Fibroblast of mammary gland (primary cell): Measurements from ENCODE around the gene GTPBP3.
"Not testable (repeated sequence)": the region's sequence is repeated elsewhere in the genome, so short reads cannot be mapped to it uniquely, and the experiment has no call there.

ENCODE experiments used
- DNase-seq: peaks from one replicate; pipeline ENCODE4 v3.0.0-alpha.2; 2010; ENCODE audit warnings: low read depth
- H3K4me3 ChIP-seq: 2 replicates; pipeline ENCODE4 v1.5.1; 2011; ENCODE audit warnings: low read depth, mild to moderate bottlenecking, low read length, moderate library complexity; ENCODE audit not compliant: control insufficient read depth
- TF ChIP-seq, protein P1 (sequence below): conservative IDR thresholded peaks from 2 replicates; pipeline ENCODE4 v1.5.1; 2011; ENCODE audit warnings: low read depth, low read length, inconsistent platforms; ENCODE audit not compliant: control insufficient read depth, insufficient read depth

The GTPBP3 gene, protein sequence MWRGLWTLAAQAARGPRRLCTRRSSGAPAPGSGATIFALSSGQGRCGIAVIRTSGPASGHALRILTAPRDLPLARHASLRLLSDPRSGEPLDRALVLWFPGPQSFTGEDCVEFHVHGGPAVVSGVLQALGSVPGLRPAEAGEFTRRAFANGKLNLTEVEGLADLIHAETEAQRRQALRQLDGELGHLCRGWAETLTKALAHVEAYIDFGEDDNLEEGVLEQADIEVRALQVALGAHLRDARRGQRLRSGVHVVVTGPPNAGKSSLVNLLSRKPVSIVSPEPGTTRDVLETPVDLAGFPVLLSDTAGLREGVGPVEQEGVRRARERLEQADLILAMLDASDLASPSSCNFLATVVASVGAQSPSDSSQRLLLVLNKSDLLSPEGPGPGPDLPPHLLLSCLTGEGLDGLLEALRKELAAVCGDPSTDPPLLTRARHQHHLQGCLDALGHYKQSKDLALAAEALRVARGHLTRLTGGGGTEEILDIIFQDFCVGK

DNA sequence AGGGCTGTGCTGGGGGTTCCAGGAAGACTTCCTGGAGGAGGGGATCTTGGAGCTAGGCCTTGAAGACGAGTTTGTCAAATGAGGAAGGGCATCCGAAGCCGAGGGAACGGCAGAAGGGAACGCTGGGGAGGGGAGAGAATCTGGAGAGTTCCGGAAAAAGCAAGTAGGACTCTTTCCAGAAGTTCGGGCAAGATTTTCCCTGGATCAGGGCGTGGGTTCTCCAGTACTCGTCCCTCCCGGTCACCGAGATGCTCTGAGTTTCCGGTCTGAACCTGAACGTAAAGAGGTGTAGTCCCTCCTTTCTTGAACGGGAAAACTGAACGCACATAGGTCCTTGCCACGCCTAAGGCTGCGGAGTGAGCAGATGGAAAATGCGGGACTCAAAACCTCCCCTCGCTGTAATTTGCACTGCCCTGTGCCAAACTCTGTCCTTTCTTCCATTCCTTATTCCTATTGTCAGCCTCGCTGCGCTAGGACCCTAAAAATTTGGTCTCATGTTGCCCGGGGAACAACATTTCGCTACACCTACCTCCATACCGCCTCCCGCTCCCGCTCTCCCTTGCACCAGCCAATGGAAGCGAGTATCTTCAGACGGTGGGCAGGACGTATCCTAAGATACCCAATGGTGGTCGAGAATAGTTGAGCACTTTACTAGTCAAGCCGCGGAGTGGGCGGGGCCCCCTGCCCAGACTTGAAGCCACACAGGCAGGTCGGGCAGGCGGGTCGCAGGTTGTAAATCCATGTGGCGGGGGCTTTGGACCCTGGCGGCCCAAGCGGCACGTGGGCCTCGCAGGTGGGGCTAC, at the start of gene GTPBP3:
GTPBP3 (plus strand) TSS at position 682 of the 803 bp plus-strand sequence; CDS start at position 741, 59 bp downstream.
- DNase-seq, result peak; percentile 98
- H3K4me3 ChIP-seq, result peak within 1 kb of the TSS; percentile 95
- TF ChIP-seq, protein P1, sequence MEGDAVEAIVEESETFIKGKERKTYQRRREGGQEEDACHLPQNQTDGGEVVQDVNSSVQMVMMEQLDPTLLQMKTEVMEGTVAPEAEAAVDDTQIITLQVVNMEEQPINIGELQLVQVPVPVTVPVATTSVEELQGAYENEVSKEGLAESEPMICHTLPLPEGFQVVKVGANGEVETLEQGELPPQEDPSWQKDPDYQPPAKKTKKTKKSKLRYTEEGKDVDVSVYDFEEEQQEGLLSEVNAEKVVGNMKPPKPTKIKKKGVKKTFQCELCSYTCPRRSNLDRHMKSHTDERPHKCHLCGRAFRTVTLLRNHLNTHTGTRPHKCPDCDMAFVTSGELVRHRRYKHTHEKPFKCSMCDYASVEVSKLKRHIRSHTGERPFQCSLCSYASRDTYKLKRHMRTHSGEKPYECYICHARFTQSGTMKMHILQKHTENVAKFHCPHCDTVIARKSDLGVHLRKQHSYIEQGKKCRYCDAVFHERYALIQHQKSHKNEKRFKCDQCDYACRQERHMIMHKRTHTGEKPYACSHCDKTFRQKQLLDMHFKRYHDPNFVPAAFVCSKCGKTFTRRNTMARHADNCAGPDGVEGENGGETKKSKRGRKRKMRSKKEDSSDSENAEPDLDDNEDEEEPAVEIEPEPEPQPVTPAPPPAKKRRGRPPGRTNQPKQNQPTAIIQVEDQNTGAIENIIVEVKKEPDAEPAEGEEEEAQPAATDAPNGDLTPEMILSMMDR, result no peak

DNA sequence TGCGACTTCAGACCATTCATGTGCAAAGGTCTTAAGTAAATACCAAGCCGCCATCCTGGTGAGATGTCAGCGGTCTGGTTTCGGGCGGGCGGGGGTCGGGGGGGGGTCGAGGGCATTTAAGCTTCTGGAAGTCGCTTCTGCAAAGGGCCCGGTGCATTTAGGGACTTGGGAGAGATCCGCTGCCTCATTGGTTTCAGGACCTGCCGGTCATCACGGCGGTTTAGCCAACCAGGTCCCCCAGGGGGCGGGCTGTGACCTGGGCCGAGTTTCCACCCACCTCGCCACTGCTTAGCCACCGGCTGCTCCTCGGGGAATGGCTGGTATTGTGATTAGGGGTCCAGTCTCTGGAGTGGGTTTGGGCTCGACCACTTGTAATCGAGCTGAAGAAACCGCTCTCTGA, 47.9 kb upstream of the GTPBP3 start:
- TF ChIP-seq, protein P1, result no peak
- no peak overlapping the region for H3K4me3 ChIP-seq
- peak; percentile 93 for DNase-seq

DNA sequence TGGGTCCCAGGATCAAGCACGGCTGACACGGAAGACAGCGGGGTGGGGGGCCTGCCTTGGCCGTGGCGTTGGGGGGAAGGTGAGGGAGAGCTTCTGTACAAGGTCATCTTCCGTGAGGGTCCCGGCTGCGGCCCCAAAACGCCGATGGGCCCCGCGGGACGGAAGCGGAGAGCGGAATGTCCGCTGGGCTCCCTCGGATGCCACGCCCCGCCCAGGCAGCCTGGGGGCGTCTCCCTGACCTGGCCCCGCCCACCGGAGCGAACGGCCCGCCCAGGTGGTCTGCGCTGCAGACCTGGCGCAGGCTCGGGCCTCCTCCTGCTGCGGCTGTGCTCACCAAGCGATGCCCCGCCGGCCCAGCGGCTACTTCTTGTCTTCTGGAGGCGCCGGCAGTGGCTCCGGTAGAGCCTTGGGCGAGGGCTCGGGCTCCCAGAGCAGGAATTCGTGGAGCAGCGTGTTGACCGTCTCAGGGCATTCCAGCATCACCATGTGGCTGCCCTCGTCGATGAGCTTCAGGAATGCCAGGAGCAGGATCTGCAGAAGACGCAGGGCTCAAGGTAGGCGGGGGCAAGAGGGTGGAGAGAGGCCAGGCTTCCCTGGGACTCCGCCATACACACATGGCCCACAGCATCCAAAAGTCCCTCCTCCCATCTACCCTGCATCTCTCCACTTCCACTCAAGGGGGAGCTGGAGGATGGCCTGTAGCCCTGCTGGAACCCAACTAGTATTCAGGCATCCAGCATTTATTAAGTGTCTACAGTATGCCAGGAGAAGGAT, 44.9 kb upstream of the GTPBP3 start:
- H3K4me3 ChIP-seq, result peak overlapping the region; percentile 69

DNA sequence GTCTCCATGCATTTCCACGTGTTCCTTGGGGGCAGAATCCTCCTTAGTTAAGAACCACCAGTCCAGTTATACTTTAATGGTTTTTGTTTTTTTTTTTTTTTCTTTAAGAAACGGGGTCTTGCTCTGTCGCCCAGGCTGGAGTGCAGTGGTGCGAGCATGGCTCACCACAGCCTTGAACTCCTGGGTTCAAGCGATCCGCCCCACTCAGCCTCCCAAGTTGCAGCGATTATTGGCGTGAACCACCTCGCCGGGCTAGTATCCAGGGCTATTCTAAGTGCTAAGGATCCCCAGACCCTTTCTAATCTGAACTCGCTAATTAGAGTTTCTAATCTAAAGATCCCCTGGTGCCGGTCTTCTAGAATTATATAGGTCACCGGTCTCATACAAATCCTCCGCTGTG, 43.7 kb upstream of the GTPBP3 start:
- DNase-seq, result no peak
- TF ChIP-seq, protein P1, result no peak
- no peak overlapping the region for H3K4me3 ChIP-seq

More for the DNA sequence above, 44.9 kb upstream of the GTPBP3 start:
- TF ChIP-seq, protein P1, result peak; percentile 88
- DNase-seq, result peak; percentile 91

DNA sequence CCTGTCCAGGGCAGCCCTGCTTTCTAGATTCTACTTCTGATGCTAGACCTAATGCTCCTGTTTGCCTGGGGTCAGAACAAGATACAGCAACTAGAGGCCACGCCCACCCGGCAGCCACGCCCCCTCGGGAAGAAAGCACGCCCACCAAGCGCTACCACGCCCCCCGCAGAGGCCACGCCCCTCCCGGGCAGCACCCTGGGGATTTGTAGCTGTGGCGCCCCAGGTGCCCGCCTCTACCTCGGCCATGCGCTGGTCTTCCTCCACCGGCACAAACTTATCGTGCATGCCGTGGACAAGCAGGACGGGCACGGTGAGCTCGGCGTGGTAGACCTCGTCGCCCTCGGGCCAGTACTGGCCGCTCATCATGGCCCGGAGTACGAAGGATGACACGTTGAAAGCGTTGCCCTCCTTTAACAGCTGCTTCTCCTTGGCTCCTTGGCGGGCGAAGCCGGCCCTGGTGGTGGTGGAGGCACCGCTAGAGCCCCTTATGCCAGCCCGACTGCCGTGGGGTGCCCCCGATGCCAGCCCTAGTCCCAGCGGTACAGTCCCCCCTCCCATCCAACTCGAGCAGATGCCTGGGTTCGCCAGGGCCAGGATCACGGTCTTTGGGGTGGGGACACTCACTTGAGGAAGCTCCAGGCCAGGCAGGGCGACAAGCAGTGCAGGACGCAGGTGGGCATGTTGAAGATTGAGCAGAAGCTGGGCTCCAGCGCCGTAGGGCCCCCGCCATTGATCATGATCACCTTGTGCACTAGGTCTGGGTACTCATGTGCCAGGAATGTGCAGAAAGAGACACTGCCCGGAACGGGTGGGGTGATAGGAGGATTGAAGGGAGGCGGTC, 43.1 kb upstream of the GTPBP3 start:
- no peak overlapping the region for H3K4me3 ChIP-seq
- DNase-seq, result no peak
- TF ChIP-seq, protein P1, result no peak

DNA sequence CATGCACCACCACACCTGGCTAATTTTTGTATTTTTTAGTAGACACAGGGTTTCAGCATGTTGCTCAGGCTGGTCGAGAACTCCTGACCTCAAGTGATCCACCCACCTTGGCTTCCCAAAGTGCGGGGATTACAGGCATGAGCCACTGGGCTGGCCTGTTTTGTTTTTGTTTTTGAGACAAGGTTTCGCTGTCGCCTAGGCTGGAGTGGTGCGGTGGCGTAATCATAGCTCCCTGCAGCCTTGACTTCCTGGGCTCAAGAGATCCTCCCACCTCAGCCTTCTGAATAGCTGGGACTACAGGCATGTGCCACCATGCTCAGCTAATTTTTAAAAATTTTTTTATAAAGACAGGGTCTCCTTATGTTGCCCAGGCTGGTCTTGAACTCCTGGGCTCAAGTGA, 41.8 kb upstream of the GTPBP3 start:
- not testable (repeated sequence) for DNase-seq, H3K4me3 ChIP-seq
